ENCODE data around the gene TOR4A.
"Not testable (repeated sequence)": the region's sequence is repeated elsewhere in the genome, so short reads cannot be mapped to it uniquely, and the experiment has no call there.

The TOR4A gene

GRCh38 chr9:137320555-137321384 is 43.2 kb downstream of the TOR4A start:
- no peak for DNase-seq

DNA sequence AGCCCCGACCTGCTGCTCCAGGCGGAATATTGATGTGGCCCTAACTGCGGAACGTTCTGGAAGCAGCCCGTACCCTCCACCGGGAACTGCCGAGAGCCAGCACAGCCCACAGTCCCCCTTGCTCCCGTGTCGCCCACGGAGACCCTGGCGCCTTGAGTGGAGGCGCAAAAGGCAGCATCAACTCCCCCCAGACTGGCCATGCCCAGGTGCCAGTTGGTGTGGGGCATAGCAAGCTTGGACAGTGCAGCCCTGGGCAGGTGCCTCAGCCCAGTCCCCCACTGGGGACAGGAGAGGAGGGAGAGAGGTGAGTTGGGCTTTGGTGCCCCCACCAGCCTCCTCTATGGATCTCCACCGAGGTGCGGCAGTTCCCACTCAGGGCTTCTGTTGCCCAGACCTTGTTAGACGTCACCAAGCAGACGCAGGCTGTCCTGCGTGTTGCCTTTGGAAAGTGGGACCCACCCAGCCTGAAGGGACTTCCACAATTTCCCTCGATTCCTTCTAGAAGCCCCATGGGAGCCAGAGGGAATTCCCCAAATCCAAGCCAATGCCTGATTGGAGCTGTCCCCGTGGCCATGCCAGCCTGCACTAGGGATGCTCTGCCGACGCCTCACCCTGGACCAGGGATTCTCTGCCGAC is 44.3 kb downstream of the TOR4A start:
- DNase-seq = no peak

DNA sequence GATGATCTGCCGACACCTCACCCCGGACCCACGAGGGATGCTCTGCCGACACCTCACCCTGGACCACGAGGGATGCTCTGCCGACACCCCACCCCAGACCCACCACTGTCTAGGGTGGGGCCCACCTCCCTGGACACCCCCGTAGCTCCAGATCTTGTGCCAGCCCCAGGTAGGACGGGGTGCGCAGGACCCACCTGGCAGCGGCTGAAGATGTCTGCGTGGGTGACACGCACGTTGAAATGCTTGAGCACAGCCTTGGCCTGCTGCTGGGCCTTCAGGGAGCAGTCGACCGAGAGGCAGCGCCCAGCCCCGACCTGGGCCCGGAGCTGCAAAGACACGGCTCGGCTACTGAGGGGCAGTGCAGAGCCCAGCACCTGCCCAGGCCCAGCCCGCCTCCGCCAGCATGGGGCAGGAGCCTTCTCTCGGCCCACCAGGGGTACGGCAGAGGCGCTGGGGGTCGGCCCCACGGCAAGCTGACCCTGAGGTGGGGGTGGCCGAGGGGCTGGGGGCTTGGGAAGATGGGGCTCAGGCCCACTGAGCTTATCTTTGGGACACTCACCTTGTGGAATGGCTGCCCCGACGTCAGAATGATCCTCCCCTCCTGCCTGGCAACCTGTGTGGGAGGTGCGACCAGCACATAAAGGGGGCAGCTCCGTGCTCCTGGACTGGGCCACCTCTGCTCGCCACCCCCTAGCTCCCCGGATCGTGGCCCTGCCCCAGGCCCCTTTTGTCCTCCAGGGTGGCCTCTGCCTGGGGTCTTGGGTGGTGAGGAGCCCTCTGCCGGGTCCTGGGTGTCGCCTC is 46.2 kb downstream of the TOR4A start:
- no peak for DNase-seq

GRCh38 chr9:137325124-137325523 is 47.6 kb downstream of the TOR4A start:
- DNase-seq = no peak

GRCh38 chr9:137325799-137326198 is 48.3 kb downstream of the TOR4A start:
- DNase-seq = no peak

GRCh38 chr9:137326445-137327065 is 49.0 kb downstream of the TOR4A start:
- no peak for DNase-seq

DNA sequence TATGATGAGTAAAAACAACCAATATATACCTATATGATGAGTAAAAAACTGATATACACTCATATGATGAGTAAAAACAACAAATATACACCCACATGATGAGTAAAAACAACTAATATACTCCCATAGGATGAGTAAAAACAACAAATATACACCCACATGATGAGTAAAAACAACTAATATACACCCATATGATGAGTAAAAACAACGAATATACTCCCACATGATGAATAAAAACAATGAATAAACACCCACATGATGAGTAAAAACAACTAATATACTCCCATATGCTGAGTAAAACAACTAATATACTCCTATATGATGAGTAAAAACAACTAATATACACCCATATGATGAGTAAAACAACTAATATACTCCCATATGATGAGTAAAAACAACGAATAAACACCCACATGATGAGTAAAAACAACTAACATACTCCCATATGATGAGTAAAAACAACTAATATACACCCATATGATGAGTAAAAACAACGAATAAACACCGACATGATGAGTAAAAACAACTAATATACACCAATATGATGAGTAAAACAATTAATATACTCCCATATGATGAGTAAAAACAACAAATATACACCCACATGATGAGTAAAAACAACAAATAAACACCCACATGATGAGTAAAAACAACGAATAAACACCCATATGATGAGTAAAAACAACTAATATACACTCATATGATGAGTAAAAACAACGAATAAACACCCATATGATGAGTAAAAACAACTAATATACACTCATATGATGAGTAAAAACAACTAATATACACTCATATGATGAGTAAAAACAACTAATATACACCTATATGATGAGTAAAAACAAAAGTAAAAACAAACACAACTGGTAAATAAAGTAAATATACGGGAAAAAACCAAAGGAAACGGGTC is 50.4 kb downstream of the TOR4A start:
- DNase-seq = not testable (repeated sequence)

GRCh38 chr9:137329590-137329989 is 52.1 kb downstream of the TOR4A start:
- not testable (repeated sequence) for DNase-seq

DNA sequence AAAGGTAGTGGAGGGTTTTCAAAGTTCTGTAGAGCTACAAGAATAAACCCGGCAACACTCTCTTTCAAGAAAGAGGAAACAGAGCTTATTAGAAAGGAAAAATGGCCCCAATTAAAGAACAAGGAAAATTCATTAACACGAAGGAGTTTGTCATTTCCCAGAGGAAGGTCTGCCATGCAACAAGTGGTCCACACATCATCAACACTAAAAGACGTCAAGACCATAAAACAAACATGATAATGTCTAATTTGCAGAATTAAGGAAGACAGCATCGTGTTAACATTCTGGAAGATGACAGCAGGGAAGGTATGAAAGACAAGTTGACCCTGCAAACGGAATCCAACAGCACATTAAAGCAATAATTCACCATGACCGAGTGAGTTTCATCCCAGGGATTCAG is 53.2 kb downstream of the TOR4A start:
- DNase-seq = no peak

- no peak for DNase-seq
These were observed 54.4 kb downstream of the TOR4A start for GRCh38 chr9:137331929-137332328.
